Tibial nerve (tissue), 3 donors: ENCODE data around the gene VPS41.

Experiments used
- POLR2A ChIP-seq, 2 donors: fragments of 450-650 bp; IDR thresholded peaks; one replicate each; pipeline ENCODE4 v1.6.1; 2017; ENCODE audit warnings: antibody characterized with exemption in 2 of 2, mild to moderate bottlenecking in 2 of 2, moderate library complexity in 2 of 2
- TF ChIP-seq, protein P1 (sequence below), 5 experiments: fragments of 200-600 bp in 3 of 5; fragments of 450-650 bp in 2 of 5; sonication (generic) in 3 of 5; IDR thresholded peaks; one replicate each; pipeline ENCODE4 v1.5.1; 2016 to 2019; ENCODE audit warnings: antibody characterized with exemption in 5 of 5, mild to moderate bottlenecking in 3 of 5, moderate library complexity in 2 of 5

DNA sequence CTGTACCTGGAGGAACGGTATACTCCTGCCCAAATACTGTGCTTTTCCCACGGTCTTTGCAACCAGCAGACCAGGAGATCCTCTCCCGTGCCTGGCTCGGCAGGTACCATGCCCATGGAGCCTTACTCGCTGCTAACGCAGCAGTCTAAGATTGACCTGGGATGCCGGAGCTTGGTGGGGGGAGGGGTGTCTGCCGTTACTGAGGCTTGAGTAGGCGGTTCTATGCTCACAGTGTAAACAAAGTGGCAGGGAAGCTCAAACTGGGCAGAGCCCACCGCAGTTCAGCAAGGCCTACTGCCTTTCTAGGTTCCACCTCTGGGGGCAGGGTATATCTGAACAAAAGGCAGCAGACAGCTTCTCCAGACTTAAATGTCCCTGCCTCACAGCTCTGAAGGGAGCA lies 22.7 kb downstream of the VPS41 start:
- TF ChIP-seq, protein P1, sequence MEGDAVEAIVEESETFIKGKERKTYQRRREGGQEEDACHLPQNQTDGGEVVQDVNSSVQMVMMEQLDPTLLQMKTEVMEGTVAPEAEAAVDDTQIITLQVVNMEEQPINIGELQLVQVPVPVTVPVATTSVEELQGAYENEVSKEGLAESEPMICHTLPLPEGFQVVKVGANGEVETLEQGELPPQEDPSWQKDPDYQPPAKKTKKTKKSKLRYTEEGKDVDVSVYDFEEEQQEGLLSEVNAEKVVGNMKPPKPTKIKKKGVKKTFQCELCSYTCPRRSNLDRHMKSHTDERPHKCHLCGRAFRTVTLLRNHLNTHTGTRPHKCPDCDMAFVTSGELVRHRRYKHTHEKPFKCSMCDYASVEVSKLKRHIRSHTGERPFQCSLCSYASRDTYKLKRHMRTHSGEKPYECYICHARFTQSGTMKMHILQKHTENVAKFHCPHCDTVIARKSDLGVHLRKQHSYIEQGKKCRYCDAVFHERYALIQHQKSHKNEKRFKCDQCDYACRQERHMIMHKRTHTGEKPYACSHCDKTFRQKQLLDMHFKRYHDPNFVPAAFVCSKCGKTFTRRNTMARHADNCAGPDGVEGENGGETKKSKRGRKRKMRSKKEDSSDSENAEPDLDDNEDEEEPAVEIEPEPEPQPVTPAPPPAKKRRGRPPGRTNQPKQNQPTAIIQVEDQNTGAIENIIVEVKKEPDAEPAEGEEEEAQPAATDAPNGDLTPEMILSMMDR (IDR thresholded peaks at IDR 0.05), result no peak
- TF ChIP-seq POLR2A (IDR thresholded peaks at IDR 0.05), result no peak
